GM19025 (cell line): Measurements from ENCODE around the gene ZNF662.
A peak's percentile ranks its signal among the peaks of the same experiment; 100 is the strongest.
"Not testable (repeated sequence)": the region's sequence is repeated elsewhere in the genome, so short reads cannot be mapped to it uniquely, and the experiment has no call there.

ENCODE experiments used
- ATAC-seq: cut with Tn5 transposase; IDR thresholded peaks from one replicate; pipeline ENCODE4 v1.9.1; 2021; ENCODE audit warnings: mild to moderate bottlenecking, low read depth, moderate library complexity; ENCODE audit not compliant: unreplicated experiment

Gene ZNF662

DNA sequence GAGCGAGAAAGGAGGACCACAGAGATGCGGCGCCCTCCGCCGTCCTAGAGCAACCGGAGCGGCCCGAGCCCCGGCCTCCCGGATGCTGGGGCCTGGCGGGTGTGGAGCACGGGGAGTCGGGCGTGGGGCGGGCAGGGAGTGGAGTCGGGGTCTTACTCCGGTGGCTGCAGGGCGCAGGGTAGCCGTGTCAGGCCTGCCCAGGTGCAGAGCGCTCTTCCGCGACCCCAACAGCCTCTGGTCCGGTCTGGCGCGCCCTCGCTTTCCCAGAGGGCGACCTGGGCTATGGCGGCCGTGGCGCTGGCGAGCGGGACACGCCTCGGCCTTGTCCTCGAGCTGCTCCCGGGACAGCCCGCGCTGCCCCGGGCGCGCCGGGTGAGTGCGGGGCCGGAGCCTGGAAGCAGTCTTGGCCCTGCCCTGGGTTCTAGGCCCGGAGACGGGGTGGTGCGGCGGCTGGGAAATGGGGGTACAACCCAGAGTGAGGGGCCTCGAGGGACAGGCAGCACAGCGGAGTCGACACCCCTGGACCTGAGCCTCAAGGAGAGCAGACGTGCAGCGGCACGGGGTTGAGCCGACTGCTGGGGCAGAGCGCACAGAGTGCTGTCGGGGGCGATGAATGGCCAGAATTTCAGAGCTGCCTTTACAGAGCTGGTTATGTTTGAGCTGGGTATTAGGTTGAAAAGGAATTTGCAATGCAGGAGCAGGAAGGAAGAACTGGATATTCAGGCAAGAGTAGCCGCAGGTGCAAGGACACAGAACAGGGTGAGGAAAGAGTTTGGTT, at the start of gene ZNF662:
Gene ZNF662, plus strand, starts transcription at position 73 of the 778 bp plus-strand sequence. CDS start 1,973 bp downstream, outside the sequence.
- no peak for ATAC-seq

DNA sequence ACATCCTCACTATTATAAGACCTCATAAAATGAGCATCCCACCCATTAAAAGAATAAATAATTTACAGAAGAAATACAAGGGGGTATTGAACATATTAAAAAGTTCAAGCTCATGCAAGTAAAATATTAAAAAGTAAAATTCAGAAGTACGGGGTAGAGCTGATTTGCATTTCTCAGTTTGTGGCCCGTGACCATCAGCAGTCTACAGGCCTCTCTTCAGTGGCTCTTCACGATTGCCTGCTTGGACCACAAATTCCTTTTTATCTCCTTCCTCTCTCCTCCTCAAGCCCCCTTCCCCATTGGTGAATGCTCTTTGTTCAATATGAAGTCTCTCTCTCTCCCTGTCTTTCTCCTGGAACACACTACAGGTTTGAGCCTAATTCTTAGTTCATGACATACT, 49.4 kb upstream of the ZNF662 start:
- ATAC-seq: no peak

DNA sequence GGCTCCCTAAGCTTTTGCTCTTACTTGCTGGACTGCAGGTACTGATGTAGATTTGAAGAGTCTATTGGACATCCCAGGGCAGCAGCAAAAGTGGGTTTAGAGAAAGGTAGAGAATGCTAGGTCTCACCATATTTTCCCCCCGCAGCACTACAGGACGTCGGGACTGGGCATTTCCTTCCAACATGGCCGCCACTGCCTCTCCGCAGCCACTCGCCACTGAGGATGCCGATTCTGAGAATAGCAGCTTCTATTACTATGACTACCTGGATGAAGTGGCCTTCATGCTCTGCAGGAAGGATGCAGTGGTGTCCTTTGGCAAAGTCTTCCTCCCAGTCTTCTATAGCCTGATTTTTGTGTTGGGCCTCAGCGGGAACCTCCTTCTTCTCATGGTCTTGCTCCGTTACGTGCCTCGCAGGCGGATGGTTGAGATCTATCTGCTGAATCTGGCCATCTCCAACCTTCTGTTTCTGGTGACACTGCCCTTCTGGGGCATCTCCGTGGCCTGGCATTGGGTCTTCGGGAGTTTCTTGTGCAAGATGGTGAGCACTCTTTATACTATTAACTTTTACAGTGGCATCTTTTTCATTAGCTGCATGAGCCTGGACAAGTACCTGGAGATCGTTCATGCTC, 41.5 kb upstream of the ZNF662 start:
- ATAC-seq: no peak

DNA sequence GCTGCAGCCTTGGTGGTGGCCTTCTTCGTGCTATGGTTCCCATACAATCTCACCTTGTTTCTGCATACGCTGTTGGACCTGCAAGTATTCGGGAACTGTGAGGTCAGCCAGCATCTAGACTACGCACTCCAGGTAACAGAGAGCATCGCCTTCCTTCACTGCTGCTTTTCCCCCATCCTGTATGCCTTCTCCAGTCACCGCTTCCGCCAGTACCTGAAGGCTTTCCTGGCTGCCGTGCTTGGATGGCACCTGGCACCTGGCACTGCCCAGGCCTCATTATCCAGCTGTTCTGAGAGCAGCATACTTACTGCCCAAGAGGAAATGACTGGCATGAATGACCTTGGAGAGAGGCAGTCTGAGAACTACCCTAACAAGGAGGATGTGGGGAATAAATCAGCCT, 40.7 kb upstream of the ZNF662 start:
- ATAC-seq: no peak

DNA sequence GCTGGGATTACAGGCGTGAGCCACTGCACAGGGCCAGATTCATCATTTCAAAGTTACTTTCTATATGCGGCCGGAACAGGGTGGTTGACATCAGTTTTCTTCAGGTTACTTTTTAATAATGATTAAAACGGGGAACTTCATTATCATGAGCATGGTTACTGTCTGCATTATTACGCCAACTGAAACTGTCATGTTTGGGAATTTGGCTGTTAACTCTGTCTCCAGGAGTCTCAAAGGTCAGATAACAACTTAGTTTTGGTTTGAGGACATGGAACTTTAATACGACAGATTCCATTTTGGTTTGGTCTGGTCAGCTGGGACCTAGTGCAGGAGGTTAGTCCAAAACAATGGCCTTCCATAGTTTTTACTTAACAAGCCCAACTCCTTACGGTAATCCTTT, 38.8 kb upstream of the ZNF662 start:
- ATAC-seq: no peak

DNA sequence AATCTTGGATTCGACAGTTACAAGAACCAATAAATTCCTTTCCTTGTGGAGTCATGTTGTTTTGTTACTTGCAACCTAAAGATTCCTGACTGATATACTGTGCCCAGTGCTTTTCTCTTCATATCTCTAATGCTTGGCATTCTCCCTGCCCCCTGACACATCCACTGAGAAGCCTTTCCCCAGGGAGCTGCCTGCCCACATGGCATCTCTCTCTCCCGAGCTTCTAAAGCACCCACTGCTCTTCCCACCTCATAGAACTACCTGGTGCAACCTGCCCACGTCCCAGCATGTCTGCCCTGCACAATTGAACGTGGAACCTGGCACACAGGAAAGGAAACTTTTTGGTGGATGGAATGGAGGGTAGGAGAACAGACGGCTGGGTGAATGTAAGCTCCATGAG, 37.1 kb upstream of the ZNF662 start:
- ATAC-seq: no peak

DNA sequence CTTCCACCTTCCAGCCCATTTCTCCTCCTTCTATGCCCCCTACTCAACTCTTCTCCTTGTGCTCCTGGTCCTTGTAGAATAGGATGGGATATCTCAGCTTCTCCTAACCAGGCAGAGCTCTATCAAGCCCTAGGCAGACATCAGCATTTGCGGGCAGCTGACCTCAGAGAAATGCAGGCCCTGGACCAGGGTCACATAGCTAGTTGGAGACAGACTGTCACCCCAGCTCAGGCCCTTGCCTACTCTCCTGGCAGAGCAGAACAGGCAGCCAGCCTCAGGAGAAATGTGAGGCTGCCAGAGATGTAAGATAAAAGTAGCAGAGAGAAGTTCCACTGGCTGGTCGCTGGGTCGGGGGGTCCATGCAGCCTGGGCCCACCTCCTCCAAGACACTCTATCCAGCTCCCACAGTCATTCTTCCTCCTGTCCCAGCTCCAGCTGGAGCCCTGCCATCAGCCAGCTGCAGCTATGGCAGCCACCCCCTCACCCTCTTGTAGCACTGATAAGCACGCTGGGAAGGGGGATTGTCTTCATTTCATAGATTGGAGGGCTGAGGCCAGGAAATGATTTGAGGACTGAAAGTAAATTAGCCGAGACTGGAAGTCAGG, 34.2 kb upstream of the ZNF662 start:
- ATAC-seq: no peak

DNA sequence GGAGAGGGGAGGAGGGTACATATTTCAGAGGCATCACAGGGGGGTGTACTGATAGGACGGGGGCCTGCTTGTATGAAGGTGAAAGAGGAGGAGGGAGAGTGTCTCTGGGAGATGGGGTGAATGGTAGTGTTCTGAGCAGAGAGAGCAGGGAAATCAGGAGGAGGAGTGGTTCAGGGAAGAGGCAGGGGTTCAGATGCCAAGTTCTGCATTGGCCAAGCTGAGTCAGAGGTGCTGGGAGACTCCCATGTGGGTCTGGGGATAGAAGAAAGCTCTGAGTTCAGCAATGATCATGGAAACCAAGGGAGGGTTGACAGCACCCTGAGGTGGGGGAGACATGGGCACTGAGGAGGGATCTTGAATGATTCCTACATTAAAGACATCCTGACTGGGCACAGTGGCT, 33.2 kb upstream of the ZNF662 start:
- ATAC-seq: no peak

DNA sequence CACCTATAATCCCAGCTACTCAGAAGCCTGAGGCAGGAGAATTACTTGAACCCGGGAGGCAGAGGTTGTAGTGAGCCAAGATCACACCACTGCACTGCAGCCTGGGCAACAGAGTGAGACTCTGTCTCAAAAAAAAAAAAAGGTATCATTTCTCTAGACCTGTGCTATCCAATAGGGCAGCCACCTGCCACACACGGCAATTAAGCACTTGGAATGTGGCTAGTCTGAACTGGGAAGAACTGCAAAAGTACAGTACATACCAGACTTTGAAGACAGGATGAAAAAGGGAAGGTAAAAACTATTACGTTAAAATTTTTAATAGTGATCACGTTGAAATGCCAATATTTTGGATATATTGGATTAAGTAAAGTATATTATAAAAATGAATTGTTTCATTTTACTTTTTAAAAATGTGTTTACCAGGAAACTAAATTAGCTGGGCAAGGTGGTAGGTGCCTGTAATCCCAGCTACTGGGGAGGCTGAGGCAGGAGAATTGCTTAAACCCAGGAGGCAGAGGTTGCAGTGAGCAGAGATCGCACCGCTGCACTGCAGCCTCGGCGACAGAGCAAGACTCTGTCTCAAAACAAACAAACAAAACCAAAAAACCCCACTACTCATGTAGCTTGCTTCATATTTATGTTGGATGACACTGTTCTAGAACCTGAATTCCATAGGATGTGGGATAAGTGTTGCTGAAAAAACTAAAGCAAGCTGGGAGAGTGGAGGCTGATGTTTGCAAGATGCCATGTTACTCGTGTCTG, 32.5 kb upstream of the ZNF662 start:
- ATAC-seq: no peak

DNA sequence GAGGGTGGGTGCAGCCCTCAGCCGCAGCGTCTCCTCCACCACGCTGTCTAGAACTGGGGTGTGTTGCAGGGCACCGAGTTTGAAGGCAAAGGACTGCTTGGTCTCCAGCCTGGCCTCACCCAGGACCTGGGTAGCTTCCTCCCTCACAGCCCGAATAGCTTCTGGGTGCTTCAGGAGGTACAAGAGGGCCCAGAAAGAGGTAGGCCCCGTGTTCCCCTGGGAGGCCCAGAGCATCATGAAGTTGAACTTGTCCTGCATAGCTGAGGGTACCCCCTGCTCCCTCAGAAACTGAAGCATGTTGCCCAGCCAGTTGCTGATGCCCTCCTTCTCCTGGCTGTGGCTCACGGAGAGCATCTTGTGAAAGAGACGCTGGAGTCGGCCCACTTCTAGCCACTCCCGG, 31.2 kb upstream of the ZNF662 start:
- no peak for ATAC-seq

DNA sequence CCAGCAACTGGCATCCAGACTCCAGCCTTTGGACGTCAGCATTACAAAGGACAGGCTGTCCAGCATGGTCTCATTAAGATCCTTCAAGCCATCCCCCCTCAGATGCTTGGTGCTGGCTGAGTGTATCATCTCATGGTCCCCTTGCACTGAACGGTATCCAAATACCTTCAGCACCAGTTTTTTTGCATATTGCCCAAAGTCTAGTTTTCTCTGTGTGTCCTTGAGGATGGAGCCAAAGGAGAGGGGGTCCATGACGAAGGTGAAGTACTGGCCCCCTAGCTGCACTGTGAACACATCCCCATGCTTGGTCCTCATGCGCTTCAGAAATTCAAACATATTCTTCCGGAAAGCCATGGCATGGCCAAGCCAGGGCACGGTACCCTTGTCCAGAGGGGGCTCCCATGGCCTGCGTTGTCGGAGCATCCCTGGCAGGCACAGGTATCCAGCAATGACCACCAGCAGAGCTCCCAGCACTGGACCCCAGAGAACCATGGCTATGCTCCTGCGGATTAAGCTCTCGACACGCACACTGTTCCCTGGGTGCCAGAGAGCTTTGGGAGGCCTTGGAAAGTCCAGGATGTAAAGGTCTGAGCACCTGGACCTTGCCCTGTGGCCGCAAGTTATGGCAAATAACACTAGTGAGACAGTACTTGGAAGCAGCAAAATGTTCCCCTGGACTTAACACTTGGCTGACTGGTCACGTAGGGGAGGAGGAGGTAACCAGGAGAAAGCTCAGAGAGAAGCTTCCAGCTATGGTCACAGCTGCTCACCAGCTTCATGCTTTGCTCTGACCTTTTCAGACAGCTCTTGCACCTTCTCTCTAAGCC, 30.4 kb upstream of the ZNF662 start, which contains the start of gene CYP8B1:
Gene CYP8B1, minus strand, starts transcription at position 555 of the 827 bp plus-strand sequence. Its CDS starts 63 bp downstream, at position 492.
- no peak for ATAC-seq

DNA sequence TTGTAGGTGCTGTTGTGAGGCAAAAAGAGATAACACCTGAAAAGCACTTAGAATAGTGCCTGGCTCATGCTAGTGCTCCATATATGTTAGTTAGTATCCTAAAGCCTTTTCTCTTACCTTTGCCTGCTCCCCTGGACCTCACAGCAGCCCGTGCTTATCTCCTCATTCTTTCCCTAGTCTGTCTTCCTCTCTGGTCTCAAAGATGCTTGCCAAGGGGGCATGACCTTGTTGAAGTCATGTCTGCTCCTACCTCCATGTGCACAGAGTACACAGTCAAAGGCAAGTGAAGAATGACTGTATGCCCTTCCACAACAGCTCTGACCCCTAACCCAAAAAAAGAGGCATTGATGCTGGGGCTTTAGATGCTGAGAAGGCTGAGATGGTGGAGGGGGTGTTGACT, 29.5 kb upstream of the ZNF662 start:
- no peak for ATAC-seq

DNA sequence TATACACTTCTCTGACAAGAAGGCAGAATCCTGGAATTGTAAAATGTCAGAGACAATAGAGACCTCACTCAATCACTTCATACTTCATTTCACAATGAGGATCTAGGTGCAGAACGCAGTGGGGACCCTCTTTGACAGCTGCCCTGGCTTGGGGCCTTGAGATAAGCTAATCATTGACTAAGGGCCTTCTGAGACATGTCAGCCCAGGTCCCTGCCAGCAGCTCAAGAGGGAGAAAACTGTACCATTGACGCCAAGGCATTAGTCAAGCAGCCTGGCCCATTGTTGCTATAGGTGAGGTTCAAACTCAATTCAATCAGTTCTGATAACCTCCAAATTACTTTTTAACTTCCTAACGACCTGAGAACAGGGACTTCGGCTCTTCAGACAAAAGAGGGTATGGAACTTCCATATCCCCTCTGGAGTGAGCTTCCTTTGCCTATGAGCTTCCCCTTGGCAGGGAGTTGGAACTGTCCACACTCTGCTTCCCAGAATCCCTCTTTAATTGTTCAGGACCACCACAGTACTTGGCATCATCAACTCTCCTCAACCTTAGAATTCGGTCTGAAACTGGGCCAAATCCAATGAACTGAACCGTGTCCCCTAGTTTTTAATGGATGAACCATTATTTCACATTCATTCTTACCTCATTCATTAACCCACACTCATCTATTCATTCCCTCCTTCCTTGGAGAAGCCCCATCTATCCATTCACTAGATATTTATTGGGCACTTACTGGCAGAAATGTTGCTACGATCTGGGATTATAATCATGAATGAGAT, 28.8 kb upstream of the ZNF662 start:
- ATAC-seq: no peak

DNA sequence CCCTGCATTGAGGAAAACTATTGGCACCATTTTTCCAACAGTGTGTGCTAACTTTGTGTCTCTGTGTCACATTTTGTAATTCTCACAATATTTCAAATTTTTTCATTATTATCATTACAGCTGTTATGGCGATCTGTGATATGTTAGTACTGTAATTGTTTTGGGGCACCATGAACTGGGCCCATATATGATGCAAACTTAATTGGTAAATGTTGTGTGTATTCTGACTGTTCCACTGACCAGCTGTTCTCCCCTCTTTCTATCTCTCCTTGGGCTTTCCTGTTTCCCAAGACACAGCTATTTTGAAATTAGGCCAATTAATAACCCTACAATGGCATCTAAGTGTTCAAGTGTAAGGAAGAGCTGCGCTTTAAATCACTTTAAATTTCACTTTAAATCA, 28.1 kb upstream of the ZNF662 start:
- ATAC-seq: no peak

DNA sequence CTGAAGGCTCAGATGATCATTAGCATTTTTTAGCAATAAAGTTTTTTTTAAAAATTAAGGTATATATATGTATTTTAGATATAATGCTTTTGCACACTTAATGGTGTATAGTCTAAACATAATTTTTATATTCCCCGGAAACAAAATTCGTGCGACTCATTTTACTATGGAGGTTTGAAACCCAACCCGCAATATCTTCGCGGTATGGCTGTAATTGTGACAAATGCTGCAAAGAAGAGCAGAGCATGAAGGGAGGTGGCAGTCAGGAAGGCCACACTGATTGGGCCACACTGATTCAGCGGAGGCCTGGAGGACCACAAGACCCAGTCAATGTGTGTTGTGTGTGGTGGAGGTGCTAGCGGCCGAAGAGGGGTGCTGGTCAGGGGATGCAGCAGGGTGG, 25.8 kb upstream of the ZNF662 start:
- ATAC-seq: no peak

DNA sequence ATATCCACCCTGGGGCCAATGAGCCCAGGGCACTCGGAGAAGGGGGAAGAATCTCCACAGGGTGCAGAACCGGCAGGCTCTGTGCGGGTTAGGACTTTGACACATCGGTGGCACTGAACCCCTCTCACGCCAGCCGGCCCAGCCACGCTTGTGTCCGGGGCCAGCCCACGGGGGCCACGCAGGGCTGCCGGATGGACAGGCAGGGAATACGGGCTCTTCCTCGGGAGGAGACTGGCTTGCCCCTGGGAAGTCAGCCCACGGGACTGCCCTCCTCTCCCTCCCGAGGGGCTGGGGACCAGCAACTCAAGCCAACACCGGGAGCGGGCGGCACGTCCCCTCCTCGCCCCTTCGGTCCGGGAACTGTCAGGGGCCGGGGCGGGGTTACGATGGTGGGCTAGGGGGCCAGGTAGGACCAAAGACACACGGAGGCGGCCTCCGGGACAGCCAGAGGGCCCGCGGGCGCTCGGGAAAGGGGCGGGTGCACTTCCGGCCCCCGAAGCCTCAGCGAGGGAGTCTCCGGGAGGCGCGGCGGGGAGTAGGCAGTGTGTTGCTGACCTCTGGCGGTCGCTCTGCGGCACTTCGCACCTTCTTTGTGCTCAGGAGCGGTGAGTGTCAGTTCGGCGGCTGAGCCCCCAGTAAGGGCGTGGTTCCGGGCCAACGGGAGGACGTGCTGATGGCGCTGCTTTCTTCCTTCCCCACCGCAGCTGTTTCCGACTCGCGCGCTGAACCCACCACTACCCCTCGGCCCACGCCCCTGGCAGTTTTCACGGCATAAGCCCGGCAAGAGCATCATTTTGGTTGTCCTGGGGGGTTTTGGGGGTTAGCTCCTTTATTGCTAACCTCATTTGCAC, 25.1 kb upstream of the ZNF662 start:
- ATAC-seq: peak; percentile 98

DNA sequence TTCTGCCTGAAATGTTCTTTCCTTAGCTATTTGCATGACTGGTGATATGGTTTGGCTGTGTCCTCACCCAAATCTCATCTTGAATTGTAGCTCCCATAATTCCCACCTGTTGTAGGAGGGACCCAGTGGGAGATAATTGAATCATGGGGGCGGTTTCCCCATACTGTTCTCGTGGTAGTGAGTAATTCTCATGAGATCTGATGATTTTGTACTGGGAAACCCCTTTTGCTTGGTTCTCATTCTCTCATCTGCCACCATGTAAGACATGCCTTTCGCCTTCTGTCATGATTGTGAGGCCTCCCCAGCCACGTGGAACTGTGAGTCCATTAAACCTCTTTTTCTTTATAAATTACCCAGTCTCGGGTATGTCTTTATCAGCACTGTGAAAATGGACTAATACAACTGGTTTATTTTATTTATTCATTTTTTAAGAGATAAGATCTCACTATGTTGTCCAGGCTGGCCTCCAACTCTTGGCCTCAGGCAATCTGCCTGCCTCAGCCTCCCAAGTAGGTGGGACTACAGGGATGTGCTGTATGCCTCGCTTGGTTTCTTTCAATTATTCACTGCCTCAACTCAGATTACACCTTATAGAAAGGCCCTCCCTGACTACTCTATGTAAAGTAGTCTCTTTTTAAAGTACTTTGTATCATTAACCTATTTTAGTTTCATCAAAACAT, 22.6 kb upstream of the ZNF662 start:
- ATAC-seq: not testable (repeated sequence)

DNA sequence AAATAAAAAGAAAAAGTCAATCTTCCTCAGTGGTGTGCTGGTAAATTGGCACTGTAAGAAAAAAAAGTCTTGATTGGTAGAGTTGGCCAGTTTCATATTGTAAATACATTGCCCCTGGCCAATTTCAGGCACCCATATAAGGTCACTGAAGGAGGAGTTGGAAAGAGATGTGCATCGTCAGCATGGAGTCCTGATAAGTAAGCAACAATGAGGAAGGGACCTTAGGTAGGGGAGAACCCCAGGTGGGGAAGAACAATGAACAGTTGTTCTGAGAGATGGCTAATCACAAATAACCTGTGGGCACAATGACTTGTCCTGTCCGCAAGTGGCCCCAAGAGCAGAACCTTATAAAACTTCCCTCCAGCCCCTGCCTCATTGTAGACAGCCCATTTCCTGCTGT, 21.6 kb upstream of the ZNF662 start:
- ATAC-seq: no peak
